Lower leg skin (tissue), 3 donors: Measurements from ENCODE around the gene SLC25A40.

Experiments used
- CTCF ChIP-seq, 3 donors: fragments of 450-650 bp; IDR thresholded peaks; one replicate each; pipeline ENCODE4 v1.5.1; 2016; ENCODE audit warnings: antibody characterized with exemption in 3 of 3, mild to moderate bottlenecking in 3 of 3, moderate library complexity in 2 of 3
- POLR2A ChIP-seq, 2 donors: fragments of 450-650 bp; IDR thresholded peaks; one replicate each; pipeline ENCODE4 v1.6.1; 2016 to 2017; ENCODE audit warnings: antibody characterized with exemption in 2 of 2, mild to moderate bottlenecking in 1 of 2, moderate library complexity in 1 of 2

- no peak for TF ChIP-seq CTCF (IDR thresholded peaks at IDR 0.05)
- no peak for TF ChIP-seq POLR2A (IDR thresholded peaks at IDR 0.05)
Observed at GRCh38 chr7:87895363-87895762, 19.2 kb upstream of the SLC25A40 start.
